ENCODE results near the gene TUBB2B. TPM values are rescaled to one million over a fixed set of nuclear protein-coding genes. Genes with fewer than 3 reads are reported as not detected.

Gene TUBB2B
- total and polyA plus RNA-seq, 9 of the 15 experiments (the other 6 are each of a cell fraction or from before 2014, with no cell fraction given): 0.11 to 9.7 (median 4.6) TPM

GRCh38 chr6:3258720-3259490 is 31.5 kb upstream of the TUBB2B start, which contains the start of gene PSMG4 (continued):
- no peak for TF ChIP-seq ZNF407 (IDR thresholded peaks at IDR 0.05; ENCODE audit: low read depth)
- TF ChIP-seq SNAPC5 (CRISPR knock-in tag; IDR thresholded peaks at IDR 0.05): no peak
- TF ChIP-seq C11orf30 (IDR thresholded peaks at IDR 0.05; ENCODE audit: low read depth): no peak
- TF ChIP-seq POLR2G (IDR thresholded peaks at IDR 0.05; ENCODE audit: low read depth, low read length): peak; percentile 89
- TF ChIP-seq TEAD1 (CRISPR knock-in tag; IDR thresholded peaks at IDR 0.05): 0 out of 4 replicates have a peak, but pooled peaks of 1 of the 2 experiments have one; percentile 5
- TF ChIP-seq SFPQ (IDR thresholded peaks at IDR 0.05; ENCODE audit: low read depth, low read length): no peak
- no peak; the same call in 1 of the 2 replicates for TF ChIP-seq MITF (IDR thresholded peaks at IDR 0.05)
- TF ChIP-seq MEF2A (IDR thresholded peaks at IDR 0.05; ENCODE audit: control insufficient read depth, low read depth, low read length): no peak
- TF ChIP-seq KDM2B (CRISPR knock-in tag; IDR thresholded peaks at IDR 0.05): no peak
- TF ChIP-seq RBM22 (IDR thresholded peaks at IDR 0.05; ENCODE audit: low read depth, low read length, poor library complexity, severe bottlenecking): no peak
- no peak for TF ChIP-seq DNMT1 (IDR thresholded peaks at IDR 0.05)
- no peak; the same call in 1 of the 2 replicates for TF ChIP-seq BCOR (IDR thresholded peaks at IDR 0.05)
- no peak for TF ChIP-seq NELFE (IDR thresholded peaks at IDR 0.05; ENCODE audit: insufficient read depth, insufficient read length)
- TF ChIP-seq PPARD (CRISPR knock-in tag; IDR thresholded peaks at IDR 0.05): no peak
- TF ChIP-seq NR3C1 (CRISPR knock-in tag; IDR thresholded peaks at IDR 0.05): peak; percentile 24; the same call in 1 of the 2 replicates
